ENCODE measurements around the gene THRAP3. TPM values are rescaled to one million over a fixed set of nuclear protein-coding genes. Genes with fewer than 3 reads are reported as not detected.

Gene THRAP3
- total RNA-seq, 1 experiment from 2014 or later, result 55.7 TPM

DNA sequence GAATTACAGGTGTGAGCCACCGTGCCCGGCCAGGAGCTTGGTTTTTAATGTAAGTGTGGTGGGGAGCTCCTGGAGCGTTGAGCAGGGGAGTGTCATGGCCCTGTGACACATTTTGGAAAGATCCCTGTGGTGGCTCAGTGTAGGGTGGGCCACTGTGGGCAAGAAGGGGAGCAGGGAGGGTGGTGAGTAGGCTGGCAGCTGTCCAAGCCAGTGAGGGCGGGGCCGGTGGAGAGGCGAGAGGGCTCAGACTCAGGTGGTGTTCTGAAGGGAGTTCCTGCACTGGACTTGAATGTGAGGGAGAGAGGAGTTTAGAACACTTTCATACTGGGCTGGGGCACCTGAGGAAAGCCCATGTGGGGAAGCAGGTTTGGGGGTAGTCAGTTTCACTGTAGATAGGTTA lies 102.3 kb downstream of the THRAP3 start:
- Histone ChIP-seq H2AFZ (ENCODE audit: low read length) (no peak overlapping the region), H3K79me2 (ENCODE audit: low read length) (no peaks in the 10 kb centered on the region), H3K4me2 (ENCODE audit: low read length) (no peak overlapping the region), H3K9ac (ENCODE audit: low read length) (no peak overlapping the region), H3K9me2 (replicated peaks; ENCODE audit: low read length) (no peaks in the 10 kb centered on the region), H3K27me3 (ENCODE audit: low read length) (no peaks in the 10 kb centered on the region), H3K4me1 (ENCODE audit: insufficient read depth, low read length) (peaks cover 22% of the 10 kb centered on the region), H3F3A (ENCODE audit: low read length, unreplicated experiment) (no peaks in the 10 kb centered on the region), H3K27ac (ENCODE audit: low read length) (no peak overlapping the region), H3K4me3 (ENCODE audit: low read length) (no peak overlapping the region), H3K36me3 (ENCODE audit: low read depth, low read length) (no peaks in the 10 kb centered on the region), H3K9me3 (ENCODE audit: low read length) (no peaks in the 10 kb centered on the region), H4K20me1 (ENCODE audit: low read length) (no peaks in the 10 kb centered on the region)
- no peak for TF ChIP-seq EZH2 (IDR thresholded peaks at IDR 0.05; ENCODE audit: low read length, unreplicated experiment)
- CTCF ChIA-PET, result no interaction called here
- DNase-seq (peak; percentile 54), ATAC-seq (no peak)
- intact Hi-C loops (cut with micrococcal nuclease), result no loop called here
- POLR2A ChIA-PET (ENCODE audit: unreplicated experiment), result no interaction called here
- no TSS peak for BruUV-seq (replicated peaks)

- no peaks in the 10 kb centered on the region for H3K27me3 ChIP-seq (ENCODE audit: low read length)
- no peak overlapping the region for H3K27ac ChIP-seq (ENCODE audit: low read length)
- H4K20me1 ChIP-seq (ENCODE audit: low read length), result no peaks in the 10 kb centered on the region
- H3K4me2 ChIP-seq (ENCODE audit: low read length), result no peak overlapping the region
- peaks cover 22% of the 10 kb centered on the region for H3K4me1 ChIP-seq (ENCODE audit: insufficient read depth, low read length)
- H2AFZ ChIP-seq (ENCODE audit: low read length), result no peak overlapping the region
- H3K9ac ChIP-seq (ENCODE audit: low read length), result no peak overlapping the region
- peak; percentile 54 for DNase-seq
- intact Hi-C loops (cut with micrococcal nuclease), result no loop called here
- no peaks in the 10 kb centered on the region for H3K9me3 ChIP-seq (ENCODE audit: low read length)
- ChIA-PET CTCF (no interaction called here), POLR2A (ENCODE audit: unreplicated experiment) (no interaction called here)
- ATAC-seq, result no peak
- H3K79me2 ChIP-seq (ENCODE audit: low read length), result no peaks in the 10 kb centered on the region
- TF ChIP-seq EZH2 (IDR thresholded peaks at IDR 0.05; ENCODE audit: low read length, unreplicated experiment), result no peak
- TF ChIP-seq CTCF (conservative IDR thresholded peaks at IDR 0.05; ENCODE audit: low read depth, low read length), result no peak
- TF ChIP-seq EZH2phosphoT487 (IDR thresholded peaks at IDR 0.05; ENCODE audit: borderline replicate concordance, low read length), result no peak
- H3K36me3 ChIP-seq (ENCODE audit: low read depth, low read length), result no peaks in the 10 kb centered on the region
- no peaks in the 10 kb centered on the region for H3F3A ChIP-seq (ENCODE audit: low read length, unreplicated experiment)
- no peak overlapping the region for H3K4me3 ChIP-seq (ENCODE audit: low read length)
- BruUV-seq (replicated peaks), result no TSS peak
- H3K9me2 ChIP-seq (replicated peaks; ENCODE audit: low read length), result no peaks in the 10 kb centered on the region
Measured at GRCh38 chr1:36327421-36328087, 103.3 kb downstream of the THRAP3 start.

- Histone ChIP-seq H3K27ac (ENCODE audit: low read length) (no peak overlapping the region), H3K4me3 (ENCODE audit: low read length) (no peak overlapping the region), H3K36me3 (ENCODE audit: low read depth, low read length) (no peaks in the 10 kb centered on the region), H3F3A (ENCODE audit: low read length, unreplicated experiment) (no peaks in the 10 kb centered on the region), H3K4me1 (ENCODE audit: insufficient read depth, low read length) (peaks cover 18% of the 10 kb centered on the region), H3K27me3 (ENCODE audit: low read length) (no peaks in the 10 kb centered on the region), H2AFZ (ENCODE audit: low read length) (no peak overlapping the region), H3K4me2 (ENCODE audit: low read length) (no peak overlapping the region), H3K9me2 (replicated peaks; ENCODE audit: low read length) (no peaks in the 10 kb centered on the region), H4K20me1 (ENCODE audit: low read length) (no peaks in the 10 kb centered on the region), H3K79me2 (ENCODE audit: low read length) (no peaks in the 10 kb centered on the region), H3K9me3 (ENCODE audit: low read length) (no peaks in the 10 kb centered on the region), H3K9ac (ENCODE audit: low read length) (no peak overlapping the region)
- ChIA-PET CTCF (no interaction called here), POLR2A (ENCODE audit: unreplicated experiment) (no interaction called here)
- intact Hi-C loops (cut with micrococcal nuclease), result no loop called here
- no peak for ATAC-seq
- TF ChIP-seq EZH2 (IDR thresholded peaks at IDR 0.05; ENCODE audit: low read length, unreplicated experiment) (no peak), CTCF (conservative IDR thresholded peaks at IDR 0.05; ENCODE audit: low read depth, low read length) (no peak), EZH2phosphoT487 (IDR thresholded peaks at IDR 0.05; ENCODE audit: borderline replicate concordance, low read length) (no peak)
- no peak for DNase-seq
- no TSS peak for BruUV-seq (replicated peaks)
Measured at GRCh38 chr1:36328088-36328480, 103.8 kb downstream of the THRAP3 start.

Measured in PC-3 (cell line).